H1 (cell line): ENCODE results near the gene NOC2L. TPM values are rescaled to one million over a fixed set of nuclear protein-coding genes. Genes with fewer than 3 reads are reported as not detected.
A peak's percentile ranks its signal among the peaks of the same experiment; 100 is the strongest.

Experiments used
- RNF2 ChIP-seq: fragments of 200-900, 300-1000 bp; sonication (generic); IDR thresholded peaks from 2 replicates; pipeline ENCODE4 v1.7.1; 2016; ENCODE audit warnings: borderline replicate concordance, low read depth, mild to moderate bottlenecking, antibody characterized with exemption, low read length; ENCODE audit not compliant: poor library complexity, severe bottlenecking; ENCODE audit errors: missing control alignments
- RXRA ChIP-seq: IDR thresholded peaks from 2 replicates; pipeline ENCODE4 v1.6.1; 2011; ENCODE audit warnings: low read depth, mild to moderate bottlenecking, low read length, moderate library complexity; ENCODE audit not compliant: insufficient read depth
- polyA plus RNA-seq, 7 experiments: library from polyadenylated mRNA; depleted of rRNA in 3 of 7; stranded (reverse) in 5 of 7; unstranded in 2 of 7; fragments of >200 nt in 5 of 7; fragments of 200-250 nt in 2 of 7; gene quantifications; 1 replicate in 5 of 7; 2 replicates in 1 of 7; 4 replicates in 1 of 7; pipeline versions ENCODE4 v1.2.1 to v1.2.3, GENCODE V29; 2011 to 2013; ENCODE audit warnings: missing spikeins in 2 of 7, mixed read lengths in 2 of 7
- total RNA-seq: library from RNA; stranded (reverse); fragmentation: NEBNext Ultra II Directional; extraction: Animal tissue kit (Norgen Biotek cat#: 25700); gene quantifications from 2 replicates; pipeline ENCODE4 v1.2.1, GENCODE V29; 2021

NOC2L gene
- total and polyA plus RNA-seq, 2 of the 8 experiments (the other 6 are each of a cell fraction or from before 2014, with no cell fraction given) = 74.7 to 130 TPM

GRCh38 chr1:941015-941587, 18.0 kb downstream of the NOC2L start (continued):
- TF ChIP-seq RNF2 = peak; percentile 41
- no peak for TF ChIP-seq RXRA
- TF ChIP-seq, all 59 proteins: peak for 3
